ENCODE data around the gene NSD1.

DNA sequence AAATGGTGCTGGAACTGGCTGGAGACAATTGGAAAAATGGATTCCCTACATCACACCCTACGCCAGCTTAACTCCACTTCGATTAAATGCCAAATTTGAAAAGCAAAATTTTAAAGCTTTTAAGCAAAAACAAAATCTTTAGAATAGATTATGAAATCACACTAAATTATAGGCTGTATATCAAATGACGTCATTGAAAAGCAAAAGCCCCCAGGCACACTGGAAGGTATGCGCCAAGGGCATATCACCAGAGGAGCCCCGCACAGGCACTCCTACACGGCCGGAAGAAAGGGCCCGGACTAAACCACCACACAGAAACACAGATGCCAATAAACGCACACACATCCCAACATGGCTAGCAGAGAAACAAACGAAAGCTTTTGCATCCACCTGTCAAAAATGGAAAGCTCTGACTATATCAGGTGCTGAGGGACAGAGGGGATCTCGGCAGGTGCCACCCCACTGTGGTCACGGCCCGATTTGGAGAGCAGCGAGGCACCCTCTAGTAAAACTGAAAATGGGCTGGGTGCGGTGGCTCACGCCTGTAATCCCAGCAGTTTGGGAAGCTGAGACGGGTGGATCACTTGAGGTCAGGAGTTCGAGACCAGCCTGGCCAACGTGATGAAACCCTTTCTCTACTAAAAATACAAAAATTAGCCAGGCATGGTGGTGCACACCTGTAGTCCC is 195.1 kb downstream of the NSD1 start:
- TF ChIP-seq, protein P1, sequence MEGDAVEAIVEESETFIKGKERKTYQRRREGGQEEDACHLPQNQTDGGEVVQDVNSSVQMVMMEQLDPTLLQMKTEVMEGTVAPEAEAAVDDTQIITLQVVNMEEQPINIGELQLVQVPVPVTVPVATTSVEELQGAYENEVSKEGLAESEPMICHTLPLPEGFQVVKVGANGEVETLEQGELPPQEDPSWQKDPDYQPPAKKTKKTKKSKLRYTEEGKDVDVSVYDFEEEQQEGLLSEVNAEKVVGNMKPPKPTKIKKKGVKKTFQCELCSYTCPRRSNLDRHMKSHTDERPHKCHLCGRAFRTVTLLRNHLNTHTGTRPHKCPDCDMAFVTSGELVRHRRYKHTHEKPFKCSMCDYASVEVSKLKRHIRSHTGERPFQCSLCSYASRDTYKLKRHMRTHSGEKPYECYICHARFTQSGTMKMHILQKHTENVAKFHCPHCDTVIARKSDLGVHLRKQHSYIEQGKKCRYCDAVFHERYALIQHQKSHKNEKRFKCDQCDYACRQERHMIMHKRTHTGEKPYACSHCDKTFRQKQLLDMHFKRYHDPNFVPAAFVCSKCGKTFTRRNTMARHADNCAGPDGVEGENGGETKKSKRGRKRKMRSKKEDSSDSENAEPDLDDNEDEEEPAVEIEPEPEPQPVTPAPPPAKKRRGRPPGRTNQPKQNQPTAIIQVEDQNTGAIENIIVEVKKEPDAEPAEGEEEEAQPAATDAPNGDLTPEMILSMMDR (IDR thresholded peaks at IDR 0.05; ENCODE audit: low read depth, low read length, poor library complexity, severe bottlenecking): no peak
- TF ChIP-seq EZH2phosphoT487 (IDR thresholded peaks at IDR 0.05; ENCODE audit: borderline replicate concordance, low read length): no peak

Measured in DOHH2 (cell line).